ENCODE data around the gene OR52B6. TPM values are rescaled to one million over a fixed set of nuclear protein-coding genes. Genes with fewer than 3 reads are reported as not detected.
A peak's percentile ranks its signal among the peaks of the same experiment; 100 is the strongest.
"Not testable (repeated sequence)": the region's sequence is repeated elsewhere in the genome, so short reads cannot be mapped to it uniquely, and the experiment has no call there.

OR52B6 gene
- total RNA-seq, 1 experiment from 2014 or later: not detected

DNA sequence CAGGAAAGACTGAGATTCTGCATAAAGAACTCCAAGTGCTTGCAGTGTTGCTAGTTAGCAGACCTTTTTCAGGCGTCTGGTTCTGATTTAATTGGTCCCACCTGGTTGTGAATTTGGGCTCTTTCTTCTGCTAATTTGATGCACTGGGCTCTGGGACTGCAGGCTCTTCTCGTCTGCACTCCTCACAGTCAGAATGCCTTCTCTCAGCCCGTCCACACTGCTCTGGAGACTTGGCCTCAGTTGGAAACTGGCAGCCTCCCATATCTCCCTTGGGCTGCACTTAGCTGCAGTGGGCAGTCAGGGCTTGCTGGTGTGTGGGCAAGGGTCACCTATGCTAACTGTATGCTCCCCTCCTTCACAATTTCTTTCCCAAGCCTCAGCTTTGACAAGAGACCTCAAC lies 17.3 kb downstream of the OR52B6 start:
- peak overlapping the region; percentile 72 for H3K4me3 ChIP-seq
- H3K27me3 ChIP-seq (ENCODE audit: insufficient read depth, low read depth): no peaks in the 10 kb centered on the region
- no peak overlapping the region for H2AFZ ChIP-seq
- no peak for DNase-seq
- TF ChIP-seq, protein P1, sequence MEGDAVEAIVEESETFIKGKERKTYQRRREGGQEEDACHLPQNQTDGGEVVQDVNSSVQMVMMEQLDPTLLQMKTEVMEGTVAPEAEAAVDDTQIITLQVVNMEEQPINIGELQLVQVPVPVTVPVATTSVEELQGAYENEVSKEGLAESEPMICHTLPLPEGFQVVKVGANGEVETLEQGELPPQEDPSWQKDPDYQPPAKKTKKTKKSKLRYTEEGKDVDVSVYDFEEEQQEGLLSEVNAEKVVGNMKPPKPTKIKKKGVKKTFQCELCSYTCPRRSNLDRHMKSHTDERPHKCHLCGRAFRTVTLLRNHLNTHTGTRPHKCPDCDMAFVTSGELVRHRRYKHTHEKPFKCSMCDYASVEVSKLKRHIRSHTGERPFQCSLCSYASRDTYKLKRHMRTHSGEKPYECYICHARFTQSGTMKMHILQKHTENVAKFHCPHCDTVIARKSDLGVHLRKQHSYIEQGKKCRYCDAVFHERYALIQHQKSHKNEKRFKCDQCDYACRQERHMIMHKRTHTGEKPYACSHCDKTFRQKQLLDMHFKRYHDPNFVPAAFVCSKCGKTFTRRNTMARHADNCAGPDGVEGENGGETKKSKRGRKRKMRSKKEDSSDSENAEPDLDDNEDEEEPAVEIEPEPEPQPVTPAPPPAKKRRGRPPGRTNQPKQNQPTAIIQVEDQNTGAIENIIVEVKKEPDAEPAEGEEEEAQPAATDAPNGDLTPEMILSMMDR (conservative IDR thresholded peaks at IDR 0.05): no peak
- no peak for TF ChIP-seq EZH2 (IDR thresholded peaks at IDR 0.05; ENCODE audit: low read depth)
- no TSS peak for BruUV-seq (replicated peaks)
- H4K20me1 ChIP-seq (ENCODE audit: insufficient read depth): no peaks in the 10 kb centered on the region
- H3K9me2 ChIP-seq (ENCODE audit: insufficient read depth): no peaks in the 10 kb centered on the region
- H3K4me1 ChIP-seq (replicated peaks; ENCODE audit: insufficient read depth): peaks cover 25% of the 10 kb centered on the region
- ChIA-PET CTCF (no interaction called here), POLR2A (ENCODE audit: unreplicated experiment) (no interaction called here)
- 0 out of 2 replicates have a peak, but pooled peaks cover 10% of the 10 kb centered on the region for H3K79me2 ChIP-seq (ENCODE audit: low read depth)
- no peaks in the 10 kb centered on the region for H3K9me3 ChIP-seq (ENCODE audit: insufficient read depth, low read depth)
- intact Hi-C loops (cut with micrococcal nuclease; ENCODE audit: unreplicated experiment): loop anchor here (2.0 kb wide), 1 partner anchor 87 kb away; the partner anchor contains the start of gene TRIM5
- H3K36me3 ChIP-seq (ENCODE audit: low read depth): no peaks in the 10 kb centered on the region
- H3F3A ChIP-seq (ENCODE audit: insufficient read depth, low read depth): 0 out of 2 replicates have a peak, but pooled peaks cover 6% of the 10 kb centered on the region
- no peak overlapping the region for H3K27ac ChIP-seq
- H3K4me2 ChIP-seq: peak overlapping the region; percentile 81

DNA sequence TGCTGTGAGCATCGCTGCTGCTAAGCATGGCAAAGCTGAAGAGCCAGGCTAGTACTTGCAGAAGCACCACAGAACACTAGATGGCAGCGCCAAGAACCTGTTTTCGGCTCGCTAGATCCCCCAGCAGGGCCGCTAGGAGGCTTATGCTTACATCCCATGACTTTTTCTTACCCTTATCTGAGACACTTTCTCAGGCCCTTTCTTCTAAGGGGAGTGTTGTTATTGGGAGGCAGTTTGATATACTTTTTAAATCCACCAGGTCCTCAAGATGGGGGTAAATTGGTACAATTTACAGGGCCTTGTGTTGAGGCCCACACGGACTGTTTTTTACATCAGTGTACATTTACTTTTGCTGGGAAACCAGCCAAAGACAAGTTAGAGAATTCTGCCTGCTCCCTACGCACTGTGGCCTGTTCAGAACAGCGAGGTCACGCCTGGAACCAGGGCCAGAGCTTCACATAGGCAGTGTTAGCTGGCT lies 19.7 kb downstream of the OR52B6 start:
- intact Hi-C loops (cut with micrococcal nuclease; ENCODE audit: unreplicated experiment): no loop called here
- POLR2A ChIA-PET (ENCODE audit: unreplicated experiment): interaction anchor here (0.7 kb wide), 1 partner anchor 21 kb away, joined by 4 read pairs; no protein-coding TSS in a partner anchor
- no peaks in the 10 kb centered on the region for H3K27me3 ChIP-seq (ENCODE audit: insufficient read depth, low read depth)
- CTCF ChIA-PET: no interaction called here
- H3K9me2 ChIP-seq (ENCODE audit: insufficient read depth): no peaks in the 10 kb centered on the region
- no peaks in the 10 kb centered on the region for H3K36me3 ChIP-seq (ENCODE audit: low read depth)
- no peaks in the 10 kb centered on the region for H3K9me3 ChIP-seq (ENCODE audit: insufficient read depth, low read depth)
- DNase-seq: no peak
- no peak overlapping the region for H3K27ac ChIP-seq
- H3K4me1 ChIP-seq (replicated peaks; ENCODE audit: insufficient read depth): peaks cover 29% of the 10 kb centered on the region
- no TSS peak for BruUV-seq (replicated peaks)
- no peak overlapping the region for H2AFZ ChIP-seq
- TF ChIP-seq EZH2 (IDR thresholded peaks at IDR 0.05; ENCODE audit: low read depth): no peak
- TF ChIP-seq, protein P1 (conservative IDR thresholded peaks at IDR 0.05): 0 out of 2 replicates have a peak, but pooled peaks have one; percentile 31
- no peaks in the 10 kb centered on the region for H4K20me1 ChIP-seq (ENCODE audit: insufficient read depth)
- H3K79me2 ChIP-seq (ENCODE audit: low read depth): 0 out of 2 replicates have a peak, but pooled peaks cover 10% of the 10 kb centered on the region
- 0 out of 2 replicates have a peak, but pooled peaks cover 6% of the 10 kb centered on the region for H3F3A ChIP-seq (ENCODE audit: insufficient read depth, low read depth)
- no peak overlapping the region for H3K4me3 ChIP-seq
- H3K4me2 ChIP-seq: no peak overlapping the region

DNA sequence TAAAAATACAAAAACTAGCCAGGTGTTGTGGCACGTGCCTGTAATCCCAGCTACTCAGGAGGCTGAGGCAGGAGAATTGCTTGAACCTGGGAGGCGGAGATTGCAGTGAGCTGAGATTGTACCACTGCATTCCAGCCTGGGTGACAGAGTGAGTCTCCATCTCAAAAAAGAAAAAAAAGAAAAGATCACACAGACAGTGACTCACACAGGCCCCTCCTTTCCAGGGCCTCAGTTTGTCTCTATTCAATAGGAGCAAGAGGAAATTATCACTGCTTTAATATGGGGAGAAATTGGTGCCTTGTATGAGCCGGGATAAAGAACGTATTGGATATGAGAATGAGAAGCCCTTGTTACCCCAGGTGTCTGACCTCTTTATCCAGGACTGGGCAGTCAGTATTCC lies 22.1 kb downstream of the OR52B6 start:
- POLR2A ChIA-PET (ENCODE audit: unreplicated experiment): not testable (repeated sequence)

DNA sequence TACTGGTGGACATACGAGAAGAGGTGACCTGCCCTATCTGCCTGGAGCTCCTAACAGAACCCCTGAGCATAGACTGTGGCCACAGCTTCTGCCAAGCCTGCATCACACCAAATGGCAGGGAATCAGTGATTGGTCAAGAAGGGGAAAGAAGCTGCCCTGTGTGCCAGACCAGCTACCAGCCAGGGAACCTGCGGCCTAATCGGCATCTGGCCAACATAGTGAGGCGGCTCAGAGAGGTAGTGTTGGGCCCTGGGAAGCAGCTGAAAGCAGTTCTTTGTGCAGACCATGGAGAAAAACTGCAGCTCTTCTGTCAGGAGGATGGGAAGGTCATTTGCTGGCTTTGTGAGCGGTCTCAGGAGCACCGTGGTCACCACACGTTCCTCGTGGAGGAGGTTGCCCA lies 22.6 kb downstream of the OR52B6 start:
- TF ChIP-seq EZH2 (IDR thresholded peaks at IDR 0.05; ENCODE audit: low read depth): no peak
- TF ChIP-seq, protein P1 (conservative IDR thresholded peaks at IDR 0.05): no peak
- Histone ChIP-seq H3K79me2 (ENCODE audit: low read depth) (0 out of 2 replicates have a peak, but pooled peaks cover 3% of the 10 kb centered on the region), H2AFZ (no peak overlapping the region), H3K9me2 (ENCODE audit: insufficient read depth) (no peaks in the 10 kb centered on the region), H3K27me3 (ENCODE audit: insufficient read depth, low read depth) (no peaks in the 10 kb centered on the region), H3K4me1 (replicated peaks; ENCODE audit: insufficient read depth) (peaks cover 16% of the 10 kb centered on the region), H3K36me3 (ENCODE audit: low read depth) (no peaks in the 10 kb centered on the region), H3K27ac (no peak overlapping the region), H3K4me3 (no peak overlapping the region), H3F3A (ENCODE audit: insufficient read depth, low read depth) (no peaks in the 10 kb centered on the region), H4K20me1 (ENCODE audit: insufficient read depth) (no peaks in the 10 kb centered on the region), H3K9me3 (ENCODE audit: insufficient read depth, low read depth) (no peaks in the 10 kb centered on the region), H3K4me2 (no peak overlapping the region)
- no peak for DNase-seq
- BruUV-seq (replicated peaks): no TSS peak
- ChIA-PET POLR2A (ENCODE audit: unreplicated experiment) (no interaction called here), CTCF (no interaction called here)
- intact Hi-C loops (cut with micrococcal nuclease; ENCODE audit: unreplicated experiment): no loop called here

More for the DNA sequence above, 22.1 kb downstream of the OR52B6 start:
- BruUV-seq (replicated peaks); H3K79me2 ChIP-seq (ENCODE audit: low read depth); intact Hi-C loops (cut with micrococcal nuclease; ENCODE audit: unreplicated experiment); H3K4me3 ChIP-seq; H3K4me2 ChIP-seq; H3K9me3 ChIP-seq (ENCODE audit: insufficient read depth, low read depth); H3K9me2 ChIP-seq (ENCODE audit: insufficient read depth); H2AFZ ChIP-seq; H3K27ac ChIP-seq; H3F3A ChIP-seq (ENCODE audit: insufficient read depth, low read depth); CTCF ChIA-PET; H3K36me3 ChIP-seq (ENCODE audit: low read depth); H3K27me3 ChIP-seq (ENCODE audit: insufficient read depth, low read depth); H4K20me1 ChIP-seq (ENCODE audit: insufficient read depth): not testable (repeated sequence)
- peaks cover 22% of the 10 kb centered on the region for H3K4me1 ChIP-seq (replicated peaks; ENCODE audit: insufficient read depth)
- peak in 1 of 2 experiments; percentile 5 for DNase-seq

All from PC-9 (cell line).